OCI-LY3 (cell line): ENCODE results near the gene TACC2.

ENCODE experiments used
- H2AFZ ChIP-seq: fragments of 200-600, 300-600 bp; shearing (Covaris generic); 2 replicates; pipeline ENCODE4 v1.6.0; 2014; ENCODE audit warnings: antibody characterized with exemption, low read depth, low read length
- H3K27ac ChIP-seq: fragments of 200-600, 300-600 bp; sonication (generic); 2 replicates; pipeline ENCODE4 v1.5.1; 2014; ENCODE audit warnings: mild to moderate bottlenecking, low read length, moderate library complexity, mixed read lengths
- H3K27me3 ChIP-seq: fragments of 200-600, 300-600 bp; sonication (generic); 2 replicates; pipeline ENCODE4 v1.6.1; 2014; ENCODE audit warnings: low read depth, low read length, mixed read lengths
- H3K36me3 ChIP-seq: fragments of 200-600, 300-600 bp; sonication (generic); replicated peaks from 2 replicates; pipeline ENCODE3; 2014; ENCODE audit warnings: low read depth, low read length, mixed read lengths
- H3K4me1 ChIP-seq: fragments of 300-600, 200-600 bp; sonication (generic); 2 replicates; pipeline ENCODE4 v1.6.1; 2014; ENCODE audit warnings: low read length, mixed read lengths
- H3K4me2 ChIP-seq: fragments of 200-600, 300-600 bp; sonication (generic); 2 replicates; pipeline ENCODE4 v1.6.1; 2014; ENCODE audit warnings: low read length, mixed read lengths
- H3K4me3 ChIP-seq: fragments of 300-600, 200-600 bp; sonication (generic); 2 replicates; pipeline ENCODE4 v1.5.1; 2014; ENCODE audit warnings: antibody characterized with exemption, mild to moderate bottlenecking, low read length, moderate library complexity
- H3K79me2 ChIP-seq: fragments of 300-600, 200-600 bp; shearing (Covaris generic); 2 replicates; pipeline ENCODE4 v1.6.1; 2014; ENCODE audit warnings: mild to moderate bottlenecking, low read length, mixed read lengths
- H3K9ac ChIP-seq: fragments of 300-600, 200-600 bp; shearing (Covaris generic); 2 replicates; pipeline ENCODE4 v1.6.0; 2014; ENCODE audit warnings: mild to moderate bottlenecking, low read length, moderate library complexity
- H3K9me3 ChIP-seq: fragments of 200-600, 300-600 bp; shearing (Covaris generic); 2 replicates; pipeline ENCODE4 v1.6.1; 2014; ENCODE audit warnings: low read length, mixed read lengths; ENCODE audit not compliant: insufficient read depth
- H4K20me1 ChIP-seq: fragments of 200-600, 300-600 bp; sonication (generic); 2 replicates; pipeline ENCODE4 v1.6.1; 2016; ENCODE audit warnings: low read length, mixed read lengths; ENCODE audit not compliant: insufficient read depth
- EZH2phosphoT487 ChIP-seq: fragments of 200-600 bp; shearing (Covaris generic); IDR thresholded peaks from 2 replicates; pipeline ENCODE4 v1.6.1; 2018; ENCODE audit warnings: antibody characterized with exemption, mixed run types, low read depth
- TF ChIP-seq, protein P1 (sequence below): fragments of 200-600, 300-600 bp; sonication (generic); IDR thresholded peaks from 2 replicates; pipeline ENCODE4 v1.5.1; 2014; ENCODE audit warnings: antibody characterized with exemption, low read length, low read depth

Gene TACC2

DNA sequence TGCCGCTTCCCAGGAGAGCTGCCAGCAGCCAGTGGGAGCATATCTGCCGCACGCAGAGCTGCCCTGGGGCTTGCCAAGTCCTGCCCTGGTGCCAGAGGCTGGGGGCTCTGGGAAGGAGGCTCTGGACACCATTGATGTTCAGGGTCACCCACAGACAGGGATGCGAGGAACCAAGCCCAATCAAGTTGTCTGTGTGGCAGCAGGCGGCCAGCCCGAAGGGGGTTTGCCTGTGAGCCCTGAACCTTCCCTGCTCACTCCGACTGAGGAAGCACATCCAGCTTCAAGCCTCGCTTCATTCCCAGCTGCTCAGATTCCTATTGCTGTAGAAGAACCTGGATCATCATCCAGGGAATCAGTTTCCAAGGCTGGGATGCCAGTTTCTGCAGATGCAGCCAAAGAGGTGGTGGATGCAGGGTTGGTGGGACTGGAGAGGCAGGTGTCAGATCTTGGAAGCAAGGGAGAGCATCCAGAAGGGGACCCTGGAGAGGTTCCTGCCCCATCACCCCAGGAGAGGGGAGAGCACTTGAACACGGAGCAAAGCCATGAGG is 94.6 kb downstream of the TACC2 start:
- TF ChIP-seq, protein P1, sequence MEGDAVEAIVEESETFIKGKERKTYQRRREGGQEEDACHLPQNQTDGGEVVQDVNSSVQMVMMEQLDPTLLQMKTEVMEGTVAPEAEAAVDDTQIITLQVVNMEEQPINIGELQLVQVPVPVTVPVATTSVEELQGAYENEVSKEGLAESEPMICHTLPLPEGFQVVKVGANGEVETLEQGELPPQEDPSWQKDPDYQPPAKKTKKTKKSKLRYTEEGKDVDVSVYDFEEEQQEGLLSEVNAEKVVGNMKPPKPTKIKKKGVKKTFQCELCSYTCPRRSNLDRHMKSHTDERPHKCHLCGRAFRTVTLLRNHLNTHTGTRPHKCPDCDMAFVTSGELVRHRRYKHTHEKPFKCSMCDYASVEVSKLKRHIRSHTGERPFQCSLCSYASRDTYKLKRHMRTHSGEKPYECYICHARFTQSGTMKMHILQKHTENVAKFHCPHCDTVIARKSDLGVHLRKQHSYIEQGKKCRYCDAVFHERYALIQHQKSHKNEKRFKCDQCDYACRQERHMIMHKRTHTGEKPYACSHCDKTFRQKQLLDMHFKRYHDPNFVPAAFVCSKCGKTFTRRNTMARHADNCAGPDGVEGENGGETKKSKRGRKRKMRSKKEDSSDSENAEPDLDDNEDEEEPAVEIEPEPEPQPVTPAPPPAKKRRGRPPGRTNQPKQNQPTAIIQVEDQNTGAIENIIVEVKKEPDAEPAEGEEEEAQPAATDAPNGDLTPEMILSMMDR = no peak
- no peak for TF ChIP-seq EZH2phosphoT487
- Histone ChIP-seq H3K27ac (no peak overlapping the region), H2AFZ (no peak overlapping the region), H3K9ac (no peak overlapping the region), H3K4me2 (no peak overlapping the region), H3K4me3 (no peak overlapping the region), H3K27me3 (no peaks in the 10 kb centered on the region), H3K4me1 (no peaks in the 10 kb centered on the region), H3K36me3 (no peaks in the 10 kb centered on the region), H3K9me3 (no peaks in the 10 kb centered on the region), H3K79me2 (no peaks in the 10 kb centered on the region), H4K20me1 (no peaks in the 10 kb centered on the region)

DNA sequence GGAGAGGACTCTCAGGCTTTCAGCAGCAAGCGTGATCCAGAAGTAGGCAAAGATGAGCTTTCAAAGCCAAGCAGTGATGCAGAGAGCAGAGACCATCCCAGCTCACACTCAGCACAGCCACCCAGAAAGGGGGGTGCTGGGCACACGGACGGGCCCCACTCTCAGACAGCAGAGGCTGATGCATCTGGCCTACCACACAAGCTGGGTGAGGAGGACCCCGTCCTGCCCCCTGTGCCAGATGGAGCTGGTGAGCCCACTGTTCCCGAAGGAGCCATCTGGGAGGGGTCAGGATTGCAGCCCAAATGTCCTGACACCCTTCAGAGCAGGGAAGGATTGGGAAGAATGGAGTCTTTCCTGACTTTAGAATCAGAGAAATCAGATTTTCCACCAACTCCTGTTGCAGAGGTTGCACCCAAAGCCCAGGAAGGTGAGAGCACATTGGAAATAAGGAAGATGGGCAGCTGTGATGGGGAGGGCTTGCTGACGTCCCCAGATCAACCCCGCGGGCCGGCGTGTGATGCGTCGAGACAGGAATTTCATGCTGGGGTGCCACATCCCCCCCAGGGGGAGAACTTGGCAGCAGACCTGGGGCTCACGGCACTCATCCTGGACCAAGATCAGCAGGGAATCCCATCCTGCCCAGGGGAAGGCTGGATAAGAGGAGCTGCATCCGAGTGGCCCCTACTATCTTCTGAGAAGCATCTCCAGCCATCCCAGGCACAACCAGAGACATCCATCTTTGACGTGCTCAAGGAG is 95.5 kb downstream of the TACC2 start:
- Histone ChIP-seq H3K27me3 (no peaks in the 10 kb centered on the region), H3K79me2 (no peaks in the 10 kb centered on the region), H4K20me1 (no peaks in the 10 kb centered on the region), H3K27ac (no peak overlapping the region), H3K4me2 (no peak overlapping the region), H3K36me3 (no peaks in the 10 kb centered on the region), H3K9me3 (no peaks in the 10 kb centered on the region), H3K4me3 (no peak overlapping the region), H2AFZ (no peak overlapping the region), H3K4me1 (no peaks in the 10 kb centered on the region), H3K9ac (no peak overlapping the region)
- TF ChIP-seq EZH2phosphoT487 = no peak
- TF ChIP-seq, protein P1 = no peak

DNA sequence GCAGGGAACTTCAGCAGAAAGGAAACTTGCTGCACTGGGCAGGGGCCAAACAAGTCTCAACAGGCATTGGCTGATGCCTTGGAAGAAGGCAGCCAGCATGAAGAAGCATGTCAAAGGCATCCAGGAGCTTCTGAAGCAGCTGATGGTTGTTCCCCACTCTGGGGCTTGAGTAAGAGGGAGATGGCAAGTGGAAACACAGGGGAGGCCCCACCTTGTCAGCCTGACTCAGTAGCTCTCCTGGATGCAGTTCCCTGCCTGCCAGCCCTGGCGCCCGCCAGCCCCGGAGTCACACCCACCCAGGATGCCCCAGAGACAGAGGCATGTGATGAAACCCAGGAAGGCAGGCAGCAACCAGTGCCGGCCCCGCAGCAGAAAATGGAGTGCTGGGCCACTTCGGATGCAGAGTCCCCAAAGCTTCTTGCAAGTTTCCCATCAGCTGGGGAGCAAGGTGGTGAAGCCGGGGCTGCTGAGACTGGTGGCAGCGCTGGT is 96.5 kb downstream of the TACC2 start:
- H3K9me3 ChIP-seq = no peaks in the 10 kb centered on the region
- TF ChIP-seq EZH2phosphoT487 = no peak
- TF ChIP-seq, protein P1 = no peak
- no peaks in the 10 kb centered on the region for H4K20me1 ChIP-seq
- no peaks in the 10 kb centered on the region for H3K79me2 ChIP-seq
- H3K4me3 ChIP-seq = no peak overlapping the region
- no peak overlapping the region for H3K9ac ChIP-seq
- H3K4me2 ChIP-seq = no peak overlapping the region
- no peak overlapping the region for H3K27ac ChIP-seq
- H3K4me1 ChIP-seq = no peaks in the 10 kb centered on the region
- H3K27me3 ChIP-seq = no peaks in the 10 kb centered on the region
- H3K36me3 ChIP-seq = no peaks in the 10 kb centered on the region
- H2AFZ ChIP-seq = no peak overlapping the region

DNA sequence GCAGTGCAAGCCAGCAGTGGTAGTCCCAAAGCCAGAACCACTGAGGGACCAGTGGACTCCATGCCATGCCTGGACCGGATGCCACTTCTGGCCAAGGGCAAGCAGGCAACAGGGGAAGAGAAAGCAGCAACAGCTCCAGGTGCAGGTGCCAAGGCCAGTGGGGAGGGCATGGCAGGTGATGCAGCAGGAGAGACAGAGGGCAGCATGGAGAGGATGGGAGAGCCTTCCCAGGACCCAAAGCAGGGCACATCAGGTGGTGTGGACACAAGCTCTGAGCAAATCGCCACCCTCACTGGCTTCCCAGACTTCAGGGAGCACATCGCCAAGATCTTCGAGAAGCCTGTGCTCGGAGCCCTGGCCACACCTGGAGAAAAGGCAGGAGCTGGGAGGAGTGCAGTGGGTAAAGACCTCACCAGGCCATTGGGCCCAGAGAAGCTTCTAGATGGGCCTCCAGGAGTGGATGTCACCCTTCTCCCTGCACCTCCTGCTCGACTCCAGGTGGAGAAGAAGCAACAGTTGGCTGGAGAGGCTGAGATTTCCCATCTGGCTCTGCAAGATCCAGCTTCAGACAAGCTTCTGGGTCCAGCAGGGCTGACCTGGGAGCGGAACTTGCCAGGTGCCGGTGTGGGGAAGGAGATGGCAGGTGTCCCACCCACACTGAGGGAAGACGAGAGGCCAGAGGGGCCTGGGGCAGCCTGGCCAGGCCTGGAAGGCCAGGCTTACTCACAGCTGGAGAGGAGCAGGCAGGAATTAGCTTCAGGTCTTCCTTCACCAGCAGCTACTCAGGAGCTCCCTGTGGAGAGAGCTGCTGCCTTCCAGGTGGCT is 97.7 kb downstream of the TACC2 start:
- H3K4me3 ChIP-seq = no peak overlapping the region
- H3K4me1 ChIP-seq = no peaks in the 10 kb centered on the region
- no peaks in the 10 kb centered on the region for H3K27me3 ChIP-seq
- H3K4me2 ChIP-seq = no peak overlapping the region
- no peak for TF ChIP-seq EZH2phosphoT487
- TF ChIP-seq, protein P1 = no peak
- H2AFZ ChIP-seq = no peak overlapping the region
- no peak overlapping the region for H3K9ac ChIP-seq
- no peaks in the 10 kb centered on the region for H4K20me1 ChIP-seq
- no peaks in the 10 kb centered on the region for H3K36me3 ChIP-seq
- H3K27ac ChIP-seq = no peak overlapping the region
- no peaks in the 10 kb centered on the region for H3K79me2 ChIP-seq
- H3K9me3 ChIP-seq = no peaks in the 10 kb centered on the region
